HG02885 (cell line): ENCODE data around the gene PPL.
"Not testable (repeated sequence)": the region's sequence is repeated elsewhere in the genome, so short reads cannot be mapped to it uniquely, and the experiment has no call there.

ENCODE experiments used
- ATAC-seq: cut with Tn5 transposase; IDR thresholded peaks from one replicate; pipeline ENCODE4 v1.9.1; 2021; ENCODE audit warnings: mild to moderate bottlenecking; ENCODE audit not compliant: unreplicated experiment, poor library complexity

Gene PPL

DNA sequence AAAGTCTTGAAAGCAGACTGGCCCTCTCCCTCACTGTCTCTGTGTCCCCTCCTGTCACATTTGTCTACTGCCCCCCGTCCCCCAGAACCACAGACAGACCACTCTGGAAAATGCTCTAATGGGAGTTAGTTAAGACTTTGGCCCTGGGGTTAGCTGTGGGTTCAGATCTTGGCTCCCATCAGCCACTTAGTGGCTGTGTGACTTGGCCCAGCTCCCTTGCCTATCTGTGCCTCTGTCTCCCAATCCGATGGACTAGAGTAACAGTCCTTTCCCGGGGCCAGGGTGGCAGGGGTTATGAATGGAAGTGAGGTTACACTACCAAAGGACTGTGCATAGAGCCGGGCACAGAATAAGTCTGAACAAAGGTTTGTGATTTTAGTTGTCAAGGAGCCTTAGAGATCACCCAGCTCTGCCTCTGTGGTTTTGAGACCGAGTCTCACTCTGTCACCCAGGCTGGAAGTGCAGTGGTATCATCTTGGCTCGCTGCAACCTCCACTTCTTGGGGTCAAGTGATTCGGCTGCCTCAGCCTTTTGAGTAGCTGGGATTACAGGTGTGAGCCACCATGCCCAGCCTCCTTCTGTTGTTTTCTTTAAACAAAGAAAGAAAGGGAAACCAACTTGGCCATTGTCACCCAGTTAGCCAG is 23.7 kb downstream of the PPL start:
- no peak for ATAC-seq

DNA sequence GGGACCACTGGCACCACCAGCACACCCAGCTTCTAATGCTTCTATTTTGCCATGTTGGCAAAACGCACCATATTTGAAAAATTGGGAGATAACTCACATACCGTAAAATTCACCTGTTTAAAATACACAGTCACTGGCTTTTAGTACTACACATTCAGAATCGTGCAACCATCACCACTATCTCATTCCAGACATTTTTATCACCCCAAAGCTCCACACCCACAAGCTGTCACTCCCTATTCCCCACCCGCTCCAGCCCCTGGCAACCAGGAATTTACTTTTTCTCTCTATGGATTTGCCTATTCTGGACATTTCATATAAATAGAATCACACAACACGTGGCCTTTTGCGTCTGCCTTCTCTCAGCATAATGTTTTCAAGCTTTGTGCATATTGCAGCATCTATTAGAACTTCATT is 25.0 kb downstream of the PPL start:
- no peak for ATAC-seq

DNA sequence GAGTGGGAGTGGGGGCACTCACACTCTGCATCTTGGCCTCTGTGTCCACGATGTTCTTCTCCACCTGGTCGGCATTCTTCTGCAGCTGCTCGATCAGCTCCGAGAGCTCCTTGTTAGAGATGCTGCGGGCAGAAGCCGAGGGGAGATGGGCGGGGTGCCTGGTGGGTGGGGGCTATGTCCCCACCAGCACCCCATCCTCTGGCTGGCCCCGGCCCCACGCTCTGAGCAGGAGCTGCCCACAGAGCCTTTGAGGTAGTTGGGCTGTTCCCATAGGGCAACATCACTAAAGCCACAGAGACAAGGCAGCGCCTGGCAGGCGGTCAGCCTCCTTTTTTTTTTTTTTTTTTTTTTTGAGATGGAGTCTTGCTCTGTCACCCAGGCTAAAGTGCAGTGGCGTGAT is 26.1 kb downstream of the PPL start:
- no peak for ATAC-seq

DNA sequence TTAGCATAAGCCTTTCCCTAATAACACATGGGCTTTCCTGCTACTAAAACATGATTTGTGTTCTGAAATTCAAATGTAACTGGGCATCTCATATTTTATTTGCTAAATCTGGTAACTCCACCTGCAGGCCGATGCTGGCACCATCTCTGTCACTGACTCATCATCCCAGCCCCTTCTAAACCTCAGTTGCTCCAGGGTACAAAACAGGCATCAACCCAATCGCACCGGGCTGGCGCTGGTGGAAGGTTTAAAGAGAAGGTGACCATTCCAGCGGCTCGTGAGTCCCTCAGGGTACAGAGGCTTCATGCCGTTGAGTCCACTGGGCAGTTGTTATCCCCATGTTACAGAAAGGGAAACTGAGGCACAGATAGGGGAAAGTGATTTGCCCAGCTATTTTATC is 27.1 kb downstream of the PPL start:
- ATAC-seq: no peak

DNA sequence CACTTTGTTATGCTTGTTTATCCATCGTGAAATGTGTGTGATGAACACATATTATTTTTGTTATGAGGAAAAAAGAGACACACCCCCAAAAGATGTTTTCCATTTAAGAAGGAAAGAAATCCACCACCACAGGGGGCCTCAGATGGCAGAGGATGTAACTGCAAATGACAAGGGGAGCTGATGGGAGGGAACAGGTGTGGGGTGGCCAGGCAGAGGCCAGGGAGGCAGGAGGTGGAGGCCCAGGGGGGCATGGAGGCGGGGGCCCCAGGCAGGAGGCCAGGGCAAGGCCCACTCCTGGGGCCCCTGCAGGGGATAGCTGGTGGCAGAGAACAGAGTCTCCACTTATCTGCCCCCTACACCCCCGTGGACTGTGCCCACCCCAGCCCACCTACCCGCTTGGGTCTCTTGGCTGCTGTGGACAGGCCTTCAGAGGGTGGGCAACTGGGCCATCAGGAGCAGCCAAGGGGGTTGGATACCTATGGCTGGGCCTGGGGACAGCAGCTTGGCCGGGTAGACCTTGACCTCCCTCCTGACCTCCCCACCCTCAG is 28.0 kb downstream of the PPL start:
- no peak for ATAC-seq

DNA sequence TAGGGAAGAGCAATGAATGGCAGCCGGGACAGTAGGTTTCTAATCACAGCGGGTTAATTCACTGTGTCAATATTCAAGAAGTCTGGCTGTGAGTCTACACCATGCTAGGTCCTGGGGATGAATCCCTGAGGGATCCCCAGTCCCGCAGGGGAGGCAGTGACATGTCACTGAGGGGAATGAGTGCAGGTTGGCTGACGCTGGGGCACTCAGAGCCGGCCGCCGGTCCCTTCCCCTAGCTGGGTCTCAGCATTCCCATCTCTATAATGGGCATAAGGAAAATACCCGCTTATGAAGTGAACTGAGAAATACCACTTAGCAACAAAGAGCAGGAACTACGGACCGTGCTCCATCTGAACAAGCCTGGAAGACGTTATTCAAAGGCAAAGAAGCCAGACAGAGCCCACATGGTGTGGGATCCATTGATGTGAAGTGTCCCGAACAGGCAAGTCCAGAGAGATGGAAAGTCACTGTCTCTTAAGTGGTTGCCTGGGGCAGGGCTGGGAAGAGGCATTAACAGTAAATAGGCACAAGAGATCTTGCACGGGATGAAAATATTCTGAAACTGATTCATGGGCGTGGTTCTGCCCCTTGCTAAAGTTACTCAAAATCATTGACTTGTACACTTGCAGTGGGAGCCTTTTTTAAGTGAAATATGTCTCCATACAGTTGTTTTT is 31.9 kb downstream of the PPL start:
- ATAC-seq: no peak

DNA sequence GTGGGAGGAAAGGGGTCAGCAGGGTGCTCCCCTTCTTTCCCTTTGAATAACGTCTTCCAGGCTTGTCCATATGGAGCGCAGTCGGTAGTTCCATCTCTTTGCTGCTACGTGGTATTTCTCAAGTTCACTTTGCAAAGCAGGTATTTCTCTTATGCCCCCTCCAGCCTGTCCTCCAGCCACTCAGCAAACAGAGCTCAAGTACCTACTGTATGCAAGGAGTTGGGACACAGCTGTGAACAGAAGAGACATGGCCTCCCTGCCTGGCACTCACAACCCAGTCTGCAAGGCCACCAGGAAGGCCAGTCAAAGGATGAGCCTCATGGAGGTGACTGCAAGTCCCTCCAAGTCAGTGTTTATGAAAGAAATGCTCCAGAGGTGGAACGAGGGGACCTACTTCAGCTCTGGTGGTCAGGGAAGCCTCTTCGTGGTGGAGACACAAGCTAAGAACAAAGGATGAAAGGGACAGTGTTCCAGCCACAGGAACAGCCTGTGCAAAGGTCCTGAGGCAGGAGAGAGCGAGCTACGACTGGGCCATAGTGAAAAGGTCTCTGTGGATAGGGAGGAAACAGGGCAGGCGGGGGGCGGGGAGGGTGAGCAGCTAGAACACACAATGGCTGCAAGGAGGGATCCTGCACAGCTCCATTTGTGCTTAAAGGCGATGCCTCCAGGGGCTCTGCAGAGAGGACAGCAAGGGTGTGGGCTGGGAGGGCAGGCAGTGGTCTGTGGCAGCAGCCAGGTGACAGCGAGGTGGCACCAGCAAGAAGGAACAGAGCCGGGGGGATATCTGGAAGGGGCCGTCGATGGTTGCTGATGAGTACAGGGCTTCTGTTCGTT is 32.6 kb downstream of the PPL start:
- ATAC-seq: no peak

DNA sequence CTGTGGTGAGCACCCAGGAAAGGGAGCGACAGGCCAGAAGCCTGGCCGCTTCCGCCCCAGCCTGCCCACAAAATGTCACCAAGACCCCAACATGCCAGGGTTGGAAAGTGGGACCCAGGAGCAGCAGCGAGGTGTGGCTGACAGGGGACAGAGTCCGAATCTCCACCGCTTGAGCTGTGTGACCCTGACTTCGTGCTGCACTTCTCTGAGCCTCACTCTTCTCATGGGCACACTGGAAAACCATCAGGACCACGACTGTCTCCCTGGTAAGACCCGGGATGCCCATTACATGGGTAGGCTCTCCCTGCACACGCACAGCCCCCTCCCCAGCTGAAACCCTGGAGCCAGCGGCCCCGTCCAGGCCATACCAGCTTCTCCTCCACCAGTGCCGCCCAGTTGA is 34.9 kb downstream of the PPL start:
- no peak for ATAC-seq

DNA sequence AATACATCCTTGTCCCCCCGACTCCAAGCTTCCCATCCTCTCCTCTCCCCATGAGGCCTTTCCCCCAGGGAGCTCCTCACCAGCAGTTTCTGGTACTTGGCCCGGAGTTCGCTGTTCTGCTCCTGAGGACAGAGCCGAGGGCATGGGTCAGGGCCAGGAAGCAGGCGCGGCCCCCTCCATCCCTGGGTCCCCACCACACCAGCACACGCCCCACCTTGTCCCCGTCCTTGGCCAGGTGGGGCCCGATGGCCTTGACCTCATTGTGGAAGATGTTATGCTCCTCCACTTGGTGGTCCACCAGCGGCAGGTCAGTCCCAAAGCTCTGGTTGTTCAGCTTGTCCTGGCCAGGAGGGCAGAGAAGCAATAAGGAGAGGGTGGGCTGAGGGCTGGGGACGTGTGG is 36.2 kb downstream of the PPL start:
- ATAC-seq: no peak

DNA sequence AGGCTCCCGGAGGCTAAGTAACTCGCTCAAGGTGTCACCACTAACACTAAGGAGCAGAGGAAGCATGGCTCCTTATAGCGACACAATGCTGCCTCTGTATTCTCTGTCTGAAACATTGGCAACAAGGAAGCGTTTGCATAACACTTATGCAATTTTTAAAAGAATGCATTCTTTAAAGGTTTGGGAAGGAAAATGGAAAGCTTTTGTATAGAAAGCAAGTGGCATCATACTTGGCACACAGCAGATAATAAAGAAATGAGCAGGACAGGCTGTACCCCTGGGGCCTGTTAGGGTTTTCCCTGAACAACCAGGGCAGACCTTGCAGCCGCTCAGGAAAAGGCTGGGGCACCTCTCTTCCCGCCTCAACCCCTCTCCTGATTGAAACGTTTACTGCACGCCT is 36.9 kb downstream of the PPL start:
- no peak for ATAC-seq

DNA sequence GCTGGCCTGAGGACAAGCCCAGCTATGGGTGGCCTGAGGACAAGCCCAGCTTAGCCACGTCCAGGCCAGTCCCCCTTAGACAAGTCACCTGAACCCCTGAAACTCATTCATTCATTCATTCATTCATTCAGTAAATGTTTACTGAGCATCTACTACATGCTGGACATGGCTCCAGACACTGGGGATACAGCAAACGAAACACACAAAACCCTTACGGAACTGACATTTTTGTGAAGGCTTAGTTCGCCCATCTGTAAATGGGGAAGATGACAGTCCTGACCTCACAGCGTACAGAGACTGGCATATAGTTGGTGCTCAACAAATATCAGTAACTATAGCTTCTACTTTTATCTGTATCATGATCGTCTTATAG is 37.5 kb downstream of the PPL start:
- ATAC-seq: no peak

DNA sequence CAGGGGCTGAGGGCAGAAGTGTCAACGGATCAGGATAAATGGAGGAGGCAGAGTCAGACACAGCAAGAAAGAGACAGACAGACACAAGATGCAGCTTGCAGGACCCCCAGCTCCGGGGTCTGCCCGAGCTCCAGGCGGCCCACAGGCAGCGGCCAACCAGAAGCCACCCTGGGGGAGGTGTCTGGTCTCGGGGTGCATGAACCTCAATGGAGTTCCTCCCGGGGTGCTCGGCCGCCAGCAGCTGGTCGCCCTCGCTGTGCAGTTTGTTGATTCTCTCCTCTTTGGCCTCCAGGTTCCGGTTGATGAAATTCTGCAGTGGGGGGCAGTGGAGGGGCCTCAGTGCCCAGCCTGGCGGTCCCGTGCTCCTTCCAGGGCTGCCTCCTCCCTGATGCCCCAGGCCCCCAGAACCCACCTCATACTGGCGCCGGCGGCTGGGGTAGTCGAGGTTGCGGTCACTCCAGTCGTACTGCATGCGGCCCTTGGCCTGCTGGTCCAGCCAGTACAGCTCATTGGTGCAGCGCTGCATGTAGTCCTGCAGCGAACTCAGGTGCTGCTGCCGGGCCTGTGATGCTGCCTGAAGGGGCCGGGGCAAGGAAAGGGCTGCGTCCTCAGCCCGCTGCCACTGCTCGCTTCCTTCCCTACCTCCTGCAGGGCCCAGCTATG is 38.0 kb downstream of the PPL start:
- no peak for ATAC-seq

DNA sequence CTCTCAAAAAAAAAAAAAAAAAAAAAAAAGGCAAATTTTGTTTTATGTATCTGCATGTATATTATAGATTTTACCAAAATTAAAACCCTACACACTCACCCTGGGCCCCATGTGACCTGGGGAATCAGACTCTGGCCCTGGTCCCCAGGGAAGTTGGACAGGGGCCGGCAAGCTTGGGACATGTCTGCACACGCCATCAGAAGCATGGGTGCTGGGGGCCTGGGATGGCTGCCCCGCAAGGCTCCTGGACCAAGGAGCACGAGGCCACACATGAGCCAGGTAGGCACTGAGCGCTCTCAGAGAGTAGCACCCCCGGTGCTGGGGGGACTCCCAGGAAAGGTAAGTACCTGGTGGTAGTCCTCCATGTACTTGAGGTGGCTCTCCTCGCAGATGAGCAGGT is 39.6 kb downstream of the PPL start:
- ATAC-seq: no peak

DNA sequence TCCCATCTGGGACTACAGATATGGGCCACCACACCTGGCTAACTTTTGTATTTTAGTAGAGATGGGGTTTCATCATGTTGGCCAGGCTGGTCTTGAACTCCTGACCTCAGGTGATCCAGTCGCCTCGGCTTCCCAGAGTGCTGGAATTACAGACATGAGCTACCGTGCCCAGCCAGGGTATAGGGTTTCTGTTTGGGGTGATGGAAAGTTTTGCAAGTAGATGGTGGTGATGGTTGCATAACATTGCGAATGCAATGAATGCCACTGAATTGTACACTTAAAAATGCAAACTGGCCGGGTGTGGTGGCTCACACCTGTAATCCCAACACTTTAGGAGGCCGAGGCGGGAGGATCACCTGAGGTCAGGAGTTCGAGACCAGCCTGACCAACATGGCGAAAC is 40.2 kb downstream of the PPL start:
- not testable (repeated sequence) for ATAC-seq

DNA sequence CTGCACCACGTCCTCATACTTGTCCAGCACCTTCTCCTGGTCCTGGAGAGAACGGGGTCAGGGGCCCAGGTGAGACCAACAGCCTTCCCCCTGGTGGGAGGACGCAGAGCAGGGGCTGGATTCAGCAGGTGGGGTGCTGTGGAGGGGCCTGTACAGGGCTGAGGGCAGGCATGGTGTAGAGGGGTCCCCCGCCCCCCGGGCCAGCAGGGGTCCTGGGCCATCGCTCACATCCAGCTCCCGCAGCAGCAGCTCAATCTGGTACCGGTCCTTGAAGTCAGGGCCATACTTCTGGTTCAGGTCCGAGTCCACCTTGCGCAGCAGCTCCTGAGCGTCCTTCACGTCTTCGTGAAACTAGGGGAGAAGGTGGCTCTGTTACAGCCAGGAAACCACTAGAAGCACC is 41.6 kb downstream of the PPL start:
- ATAC-seq: no peak

DNA sequence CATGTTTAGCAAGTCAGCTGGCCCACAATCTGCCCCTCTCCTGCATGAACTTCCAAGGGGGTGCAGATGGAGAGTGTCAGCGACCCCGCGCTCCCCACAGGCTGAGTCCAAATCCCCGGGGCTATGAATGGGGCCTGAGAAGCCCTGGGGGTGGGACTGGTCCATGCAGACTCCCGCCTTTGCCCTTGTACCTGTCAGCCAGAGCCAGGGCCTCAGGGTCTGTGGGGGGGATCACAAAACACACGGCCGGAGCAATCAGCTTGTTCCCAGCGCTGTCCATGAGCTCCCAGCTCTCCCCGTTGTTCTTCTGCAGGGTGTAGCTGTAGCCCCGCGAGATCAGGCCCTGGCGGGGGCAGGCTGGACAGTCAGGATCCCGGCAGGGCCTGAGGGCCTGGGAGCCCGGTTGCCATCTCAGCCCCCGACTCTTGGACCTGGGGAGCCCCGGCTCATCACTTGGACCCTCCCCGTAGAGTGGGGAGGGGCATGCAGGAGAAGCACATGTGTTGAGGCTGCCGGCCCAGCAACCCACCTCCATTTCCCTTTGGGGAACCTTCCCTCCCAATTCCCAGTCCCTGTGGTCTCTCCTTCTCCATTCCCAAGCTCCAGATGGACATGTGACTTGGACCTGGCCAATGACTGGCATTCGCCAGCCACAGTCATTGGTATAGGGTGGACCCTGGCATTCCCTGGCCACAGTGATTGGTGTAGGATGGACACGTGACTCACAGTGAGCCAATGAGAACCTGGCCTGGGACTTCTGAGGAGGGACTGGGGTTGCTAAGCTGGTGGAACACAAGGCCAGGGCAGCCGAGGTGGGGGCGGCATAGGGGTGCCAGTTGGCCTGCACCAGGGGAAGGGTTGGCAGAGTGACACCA is 42.4 kb downstream of the PPL start:
- no peak for ATAC-seq

DNA sequence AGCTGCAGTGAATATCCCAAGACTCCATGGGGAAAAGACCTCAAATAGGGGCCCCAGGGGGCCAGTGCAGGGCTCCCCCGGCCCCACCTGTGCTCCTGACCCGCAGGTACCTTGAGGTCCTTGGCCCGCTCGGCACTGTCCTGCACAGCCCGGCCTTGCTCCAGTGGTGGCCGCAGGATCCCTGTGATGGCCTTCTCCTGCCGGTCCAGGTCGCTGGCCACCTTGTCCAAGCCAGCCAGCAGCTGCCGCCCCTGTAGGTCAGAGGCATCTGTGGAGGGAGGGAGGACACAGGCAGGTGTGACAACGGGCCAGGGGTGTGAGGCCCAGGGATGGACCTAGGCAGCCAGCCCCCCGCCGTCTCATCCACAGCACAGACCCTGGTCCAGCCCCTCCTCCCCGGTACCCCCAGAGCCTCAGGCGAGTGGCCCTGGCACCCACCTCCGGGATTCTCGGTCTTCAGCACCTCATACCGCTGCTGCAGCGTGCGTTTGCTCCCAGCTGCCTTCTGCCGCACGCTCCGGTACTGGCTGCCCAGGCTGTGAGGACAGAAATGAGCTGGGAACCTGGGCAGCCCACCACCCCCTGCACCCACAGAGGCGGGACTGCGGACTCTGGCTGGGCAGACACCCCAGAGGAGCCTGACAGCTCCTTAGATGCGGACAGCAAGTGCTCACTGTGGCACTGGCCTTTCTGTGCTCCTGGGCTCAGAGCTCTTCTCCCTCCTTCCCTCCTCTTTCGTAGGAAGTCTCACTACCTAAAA is 43.7 kb downstream of the PPL start:
- no peak for ATAC-seq

DNA sequence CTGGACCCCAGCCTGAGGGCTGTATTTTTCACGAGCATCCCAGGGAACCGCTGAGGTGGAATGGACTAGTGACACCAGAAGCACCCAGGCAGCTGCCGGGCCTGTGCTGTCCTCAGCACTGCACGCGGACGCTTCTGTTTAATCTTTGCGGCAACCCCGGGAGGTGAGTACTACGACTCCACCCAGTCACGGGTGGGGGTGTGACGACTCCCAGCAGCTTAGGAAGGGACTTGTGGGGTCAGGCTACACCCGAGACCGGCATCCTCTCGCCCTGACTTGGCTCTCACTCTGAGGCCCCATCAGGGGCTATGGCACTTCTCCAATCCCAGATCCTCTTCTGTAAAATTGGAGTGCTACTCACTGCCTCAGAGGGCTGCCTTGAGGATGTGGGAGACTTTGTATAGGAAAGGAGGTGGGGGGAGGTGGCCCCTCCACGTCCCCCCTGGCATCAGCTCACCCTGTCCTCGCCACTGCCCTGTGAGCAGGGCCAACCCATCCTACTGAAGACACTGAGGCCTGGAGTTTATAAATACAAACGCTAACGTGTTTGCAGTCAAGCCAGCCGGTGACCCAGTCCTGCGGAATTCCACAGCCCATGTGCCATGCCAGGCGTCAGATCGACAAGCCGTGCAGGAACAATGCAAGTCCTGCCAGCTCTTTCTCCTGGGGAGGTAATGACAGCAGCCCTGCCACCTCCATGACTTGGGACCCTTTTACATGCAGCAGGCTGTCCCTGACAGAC is 44.4 kb downstream of the PPL start:
- no peak for ATAC-seq

DNA sequence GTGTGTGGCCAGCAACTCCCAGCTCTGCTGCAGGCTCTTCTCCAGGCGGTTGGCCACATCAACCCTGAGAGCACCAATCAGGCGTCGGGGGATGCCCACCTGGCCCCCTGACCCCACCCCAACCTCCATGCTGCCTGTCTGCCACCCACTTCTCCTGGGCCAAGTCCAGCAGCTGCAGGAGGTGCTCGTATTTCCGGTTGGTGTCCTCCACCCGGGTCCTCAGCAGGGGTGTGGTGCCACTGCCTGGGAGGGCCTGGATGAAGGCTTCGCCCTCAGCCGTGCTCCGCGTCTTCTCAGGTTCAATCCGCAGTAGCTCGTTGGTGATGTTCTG is 45.1 kb downstream of the PPL start:
- ATAC-seq: no peak
